ENCODE data around the gene FOXO1.

The FOXO1 gene

GRCh38 chr13:40656358-40656757 lies 10.1 kb downstream of the FOXO1 start:
- peaks cover 23% of the 10 kb centered on the region for H3K4me1 Mint-ChIP-seq
- no peak for DNase-seq
- H3K4me3 Mint-ChIP-seq: no peak overlapping the region
- no peak overlapping the region for H3K27ac Mint-ChIP-seq
- H3K9me3 Mint-ChIP-seq: peaks cover 23% of the 10 kb centered on the region
- peaks cover 13% of the 10 kb centered on the region for H3K36me3 Mint-ChIP-seq (ENCODE audit: low read depth)
- peaks cover 3% of the 10 kb centered on the region for H3K27me3 Mint-ChIP-seq (ENCODE audit: low read depth, poor library complexity)
- no peak for TF ChIP-seq CTCF (IDR thresholded peaks at IDR 0.05)

GRCh38 chr13:40653527-40654318 lies 12.7 kb downstream of the FOXO1 start:
- H3K4me1 Mint-ChIP-seq: peaks cover 23% of the 10 kb centered on the region
- H3K4me3 Mint-ChIP-seq: no peak overlapping the region
- peaks cover 13% of the 10 kb centered on the region for H3K36me3 Mint-ChIP-seq (ENCODE audit: low read depth)
- H3K27ac Mint-ChIP-seq: no peak overlapping the region
- DNase-seq: no peak
- peaks cover 17% of the 10 kb centered on the region for H3K9me3 Mint-ChIP-seq
- peaks cover 3% of the 10 kb centered on the region for H3K27me3 Mint-ChIP-seq (ENCODE audit: low read depth, poor library complexity)
- TF ChIP-seq CTCF (IDR thresholded peaks at IDR 0.05): no peak

GRCh38 chr13:40652588-40652940 lies 13.9 kb downstream of the FOXO1 start:
- H3K36me3 Mint-ChIP-seq (ENCODE audit: low read depth): peaks cover 3% of the 10 kb centered on the region
- no peak for TF ChIP-seq CTCF (IDR thresholded peaks at IDR 0.05)
- no peak overlapping the region for H3K4me3 Mint-ChIP-seq
- no peak for DNase-seq
- peaks cover 3% of the 10 kb centered on the region for H3K27me3 Mint-ChIP-seq (ENCODE audit: low read depth, poor library complexity)
- peaks cover 27% of the 10 kb centered on the region for H3K4me1 Mint-ChIP-seq
- H3K27ac Mint-ChIP-seq: no peak overlapping the region
- H3K9me3 Mint-ChIP-seq: peaks cover 8% of the 10 kb centered on the region

GRCh38 chr13:40651866-40652587 lies 14.4 kb downstream of the FOXO1 start:
- Mint-ChIP-seq H3K4me1 (peaks cover 27% of the 10 kb centered on the region), H3K9me3 (peaks cover 5% of the 10 kb centered on the region), H3K36me3 (ENCODE audit: low read depth) (no peaks in the 10 kb centered on the region), H3K27me3 (ENCODE audit: low read depth, poor library complexity) (peaks cover 3% of the 10 kb centered on the region), H3K27ac (no peak overlapping the region), H3K4me3 (no peak overlapping the region)
- no peak for DNase-seq
- no peak for TF ChIP-seq CTCF (IDR thresholded peaks at IDR 0.05)

- Mint-ChIP-seq H3K27me3 (ENCODE audit: low read depth, poor library complexity) (peaks cover 3% of the 10 kb centered on the region), H3K27ac (peak overlapping the region; percentile 85), H3K4me1 (peaks cover 27% of the 10 kb centered on the region), H3K4me3 (no peak overlapping the region), H3K36me3 (ENCODE audit: low read depth) (no peaks in the 10 kb centered on the region), H3K9me3 (no peaks in the 10 kb centered on the region)
- TF ChIP-seq CTCF (IDR thresholded peaks at IDR 0.05): no peak
- DNase-seq: no peak
Observed at GRCh38 chr13:40648841-40649240, 17.6 kb downstream of the FOXO1 start.

All from nephron progenitor cell (in vitro differentiated cells).